Heart left ventricle (tissue), 16 donors: ENCODE measurements around the gene TUBD1. TPM values are rescaled to one million over a fixed set of nuclear protein-coding genes. Genes with fewer than 3 reads are reported as not detected.
"Not testable (repeated sequence)": the region's sequence is repeated elsewhere in the genome, so short reads cannot be mapped to it uniquely, and the experiment has no call there.

Source experiments
- ATAC-seq, 4 donors: fragments of 200-7000 bp; cut with Tn5 transposase; one replicate each; pipeline ENCODE4 v1.9.1; 2020 to 2022; ENCODE audit warnings: moderate library complexity in 4 of 4, mild to moderate bottlenecking in 3 of 4, moderate number of reproducible peaks in 1 of 4
- DNase-seq, 5 donors: peaks; one replicate each; pipeline ENCODE4 v3.0.0-alpha.2; 2020
- H3K27ac ChIP-seq, 12 donors: fragments of 200-600 bp; sonication (generic) in 4 of 12; one replicate each; pipeline versions ENCODE4 v1.5.0 to v1.8.0; 2016 to 2022; ENCODE audit warnings: mild to moderate bottlenecking in 2 of 12
- H3K27me3 ChIP-seq, 9 donors: fragments of 200-600 bp; sonication (generic) in 2 of 9; one replicate each; pipeline versions ENCODE4 v1.5.1 to v1.8.0; 2016 to 2022; ENCODE audit warnings: mild to moderate bottlenecking in 3 of 9
- H3K36me3 ChIP-seq, 9 donors: fragments of 200-600 bp; sonication (generic) in 2 of 9; one replicate each; pipeline versions ENCODE4 v1.5.0 to v1.8.0; 2018 to 2022; ENCODE audit warnings: mild to moderate bottlenecking in 2 of 9
- H3K4me1 ChIP-seq, 12 donors: fragments of 200-600 bp; sonication (generic) in 4 of 12; one replicate each; pipeline versions ENCODE4 v1.5.0 to v1.8.0; 2016 to 2022; ENCODE audit warnings: mild to moderate bottlenecking in 3 of 12
- H3K4me3 ChIP-seq, 12 donors: fragments of 200-600 bp; sonication (generic) in 4 of 12; one replicate each; pipeline versions ENCODE4 v1.5.0 to v1.8.0; 2017 to 2022; ENCODE audit warnings: mild to moderate bottlenecking in 9 of 12, moderate library complexity in 4 of 12
- H3K9me3 ChIP-seq, 12 donors: fragments of 200-600 bp; sonication (generic) in 4 of 12; one replicate each; pipeline versions ENCODE4 v1.5.0 to v1.8.0; 2016 to 2022; ENCODE audit warnings: mild to moderate bottlenecking in 1 of 12
- CTCF ChIP-seq, 12 donors: fragments of 200-600 bp; sonication (generic) in 4 of 12; IDR thresholded peaks; one replicate each; pipeline versions ENCODE4 v1.5.0 to v1.8.0; 2018 to 2022; ENCODE audit warnings: antibody characterized with exemption in 12 of 12, mild to moderate bottlenecking in 5 of 12
- POLR2A ChIP-seq, 2 donors: fragments of 450-650 bp; IDR thresholded peaks; one replicate each; pipeline ENCODE4 v1.6.1; 2017; ENCODE audit warnings: antibody characterized with exemption in 2 of 2, mild to moderate bottlenecking in 2 of 2, moderate library complexity in 2 of 2
- WGBS, 4 donors: extraction: QIAGEN DNeasy Blood & Tissue Kit in 2 of 4; methylation state at CpG; one replicate each; pipeline versions ENCODE4 v1.1.5 to v1.1.7; 2013 to 2018; 5-methylcytosine and 5-hydroxymethylcytosine counted together
- intact Hi-C, 10 donors: fragments of 100-400 bp; cut with DNase I; formaldehyde crosslinking; loops; one replicate each; pipeline versions ENCODE4 v1.11.1 to v1.14.2; 2022
- polyA plus RNA-seq, 2 donors: library from polyadenylated mRNA; stranded (reverse); fragments of 200-250 nt; gene quantifications; one replicate each; pipeline ENCODE4 v1.2.3, GENCODE V29; 2013
- total RNA-seq, 9 donors: library from RNA; depleted of rRNA in 2 of 9; stranded (reverse); fragments of >200 nt in 2 of 9; fragmentation: NEBNext Ultra II Directional in 3 of 9; extraction: Animal tissue kit (Norgen Biotek cat#: 25700) in 3 of 9; gene quantifications; one replicate each; pipeline versions ENCODE4 v1.1.0 to v1.2.4, GENCODE V29; 2016 to 2023
- donor health status: ischemic (EF 13 %, LVEDD 7.1; RV severe dilation, severe dysfunction).
- donor health status: healthy with polysubstance abuse.
- donor health status: DM: no; HTN: yes; CAD: no.
- donor health status: DM: no; HTN: no; CAD: no.
- donor health status: ischemic (EF 25% LVEDD 6.9; RV normal size, moderate dysfunction).
- donor health status: ischemic (EF 25% LVEDD 5.7; RV mildly dilated, moderate dysfunction).
- donor health status: healthy.
- donor health status: DM: yes; HTN: yes; CAD: no.
- donor health status: ischemic (EF 35%, LVEDD 5.7; RV mildly dilated, moderate dysfunction).
- donor health status: nonischemic (EF 11% LVEDD 7.7; RV severe dilation, severe dysfunction).
- donor health status: DM: yes; HTN: yes; CAD: no.
- donor health status: PGD.
- donor health status: ischemic (EF 29% LVEDD 5.4; RV normal size, mild dysfunction).
- donor health status: nonischemic (EF 23%, LVEDD 6.1; RV moderate dilation, normal function).

TUBD1 gene
- total and polyA plus RNA-seq, 11 donors, result 3.7 to 8.5 (median 6.2) TPM

GRCh38 chr17:59842901-59843652 lies 49.7 kb downstream of the TUBD1 start:
- H3K27me3 ChIP-seq, result no peaks in the 10 kb centered on the region
- WGBS, 4 donors, result 93 to 95% (median 94%) methylated on average over 13 of the region's 13 CpGs
- DNase-seq, result no peak
- intact Hi-C loops, result loop anchor here in 1 of 10 donors (5.0 kb wide), 1 partner anchor 91 kb away; no protein-coding TSS in a partner anchor
- H3K27ac ChIP-seq, result peak overlapping the region in 8 of 12 donors; percentile 3 to 95 (median 30)
- ATAC-seq, result peak in 3 of 4 donors; percentile 6 to 27 (median 15)
- H3K9me3 ChIP-seq, result no peaks in the 10 kb centered on the region
- peak overlapping the region in 2 of 12 donors; percentile 64 to 77 for H3K4me3 ChIP-seq
- no peak for TF ChIP-seq POLR2A (IDR thresholded peaks at IDR 0.05)
- TF ChIP-seq CTCF (IDR thresholded peaks at IDR 0.05), result no peak
- H3K4me1 ChIP-seq, result peaks cover 2 to 62% (median 35%) of the 10 kb centered on the region in 12 donors
- H3K36me3 ChIP-seq, result peaks cover 0 to 42% (median 15%) of the 10 kb centered on the region in 9 donors

- intact Hi-C loops, result loop anchor here in 1 of 10 donors (5.0 kb wide), 1 partner anchor 90 kb away; no protein-coding TSS in a partner anchor
- not testable (repeated sequence) for ATAC-seq, H3K27me3 ChIP-seq, H3K9me3 ChIP-seq, DNase-seq
- 87 to 93% (median 90%) methylated on average over 4 of the region's 4 CpGs for WGBS, 4 donors
- H3K4me3 ChIP-seq, result peak overlapping the region in 7 of 12 donors; percentile 57 to 77 (median 65)
- peaks cover 0 to 56% (median 32%) of the 10 kb centered on the region in 12 donors for H3K4me1 ChIP-seq
- H3K27ac ChIP-seq, result peak overlapping the region in 4 of 12 donors; percentile 88 to 95 (median 90)
- H3K36me3 ChIP-seq, result peaks cover 0 to 42% (median 15%) of the 10 kb centered on the region in 9 donors
Measured at GRCh38 chr17:59841882-59842263, 50.9 kb downstream of the TUBD1 start.

- H3K9me3 ChIP-seq, ATAC-seq, H3K27me3 ChIP-seq, DNase-seq: not testable (repeated sequence)
- intact Hi-C loops, result loop anchor here in 1 of 10 donors (5.0 kb wide), 1 partner anchor 89 kb away; no protein-coding TSS in a partner anchor
- Histone ChIP-seq H3K4me3 (peak overlapping the region in 10 of 12 donors; percentile 46 to 77 (median 60)), H3K4me1 (peaks cover 0 to 54% (median 29%) of the 10 kb centered on the region in 12 donors), H3K36me3 (peaks cover 0 to 42% (median 15%) of the 10 kb centered on the region in 9 donors), H3K27ac (peak overlapping the region in 11 of 12 donors; percentile 8 to 97 (median 90))
- 47 to 58% (median 48%) methylated on average over 7 of the region's 7 CpGs for WGBS, 4 donors
Measured at GRCh38 chr17:59841091-59841881, 51.5 kb downstream of the TUBD1 start.

GRCh38 chr17:59840329-59841090 lies 52.2 kb downstream of the TUBD1 start:
- intact Hi-C loops, result loop anchor here in 1 of 10 donors (5.0 kb wide), 1 partner anchor 88 kb away; no protein-coding TSS in a partner anchor
- Histone ChIP-seq H3K4me3 (peak overlapping the region in 11 of 12 donors; percentile 6 to 77 (median 57)), H3K9me3 (no peaks in the 10 kb centered on the region), H3K4me1 (peaks cover 0 to 48% (median 23%) of the 10 kb centered on the region in 12 donors), H3K36me3 (peaks cover 0 to 42% (median 15%) of the 10 kb centered on the region in 9 donors), H3K27me3 (no peaks in the 10 kb centered on the region), H3K27ac (peak overlapping the region in 11 of 12 donors; percentile 8 to 97 (median 91))
- ATAC-seq, result no peak
- no peak for DNase-seq
- 33 to 50% (median 39%) methylated on average over 4 of the region's 4 CpGs for WGBS, 4 donors
- TF ChIP-seq CTCF (IDR thresholded peaks at IDR 0.05) (no peak), POLR2A (IDR thresholded peaks at IDR 0.05) (no peak)
